Lung (tissue), 12 donors: Measurements from ENCODE around the gene TMEM126A. TPM values are rescaled to one million over a fixed set of nuclear protein-coding genes. Genes with fewer than 3 reads are reported as not detected.

Experiments
- ATAC-seq: fragments of 200-7000 bp; cut with Tn5 transposase; one replicate; pipeline ENCODE4 v1.9.1; 2020; ENCODE audit warnings: moderate number of reproducible peaks; ENCODE audit not compliant: insufficient read depth, low FRiP score
- DNase-seq, 3 donors: peaks; one replicate each; pipeline ENCODE4 v3.0.0-alpha.2; 2013 to 2017
- H3K27ac ChIP-seq, 2 donors: one replicate each; pipeline ENCODE4 v1.5.1; 2013; ENCODE audit warnings: mild to moderate bottlenecking in 2 of 2, moderate library complexity in 2 of 2, control low read depth in 1 of 2, inconsistent platforms in 1 of 2, low read depth in 1 of 2, low read length in 1 of 2
- H3K27me3 ChIP-seq, 3 donors: one replicate each; pipeline ENCODE4 v1.5.1; 2013; ENCODE audit warnings: low read length in 2 of 3; ENCODE audit not compliant: control insufficient read depth in 3 of 3, insufficient read depth in 3 of 3
- H3K36me3 ChIP-seq, 4 donors: one replicate each; pipeline ENCODE4 v1.5.1; 2013; ENCODE audit warnings: low read length in 4 of 4, mild to moderate bottlenecking in 1 of 4, moderate library complexity in 1 of 4; ENCODE audit not compliant: control insufficient read depth in 4 of 4, insufficient read depth in 4 of 4
- H3K4me1 ChIP-seq, 5 donors: one replicate each; pipeline ENCODE4 v1.5.1; 2013; ENCODE audit warnings: low read length in 5 of 5, mild to moderate bottlenecking in 2 of 5, moderate library complexity in 1 of 5; ENCODE audit not compliant: control insufficient read depth in 5 of 5, insufficient read depth in 5 of 5
- H3K4me3 ChIP-seq: one replicate; pipeline ENCODE4 v1.5.1; 2013; ENCODE audit warnings: mild to moderate bottlenecking, control low read depth, moderate library complexity
- H3K9ac ChIP-seq, 2 donors: one replicate each; pipeline ENCODE4 v1.5.1; 2013; ENCODE audit warnings: low read length in 2 of 2, control low read depth in 1 of 2; ENCODE audit not compliant: insufficient read depth in 1 of 2
- H3K9me3 ChIP-seq, 4 donors: one replicate each; pipeline ENCODE4 v1.5.1; 2013; ENCODE audit warnings: low read length in 3 of 4, mild to moderate bottlenecking in 1 of 4, moderate library complexity in 1 of 4; ENCODE audit not compliant: control insufficient read depth in 4 of 4, insufficient read depth in 3 of 4
- CTCF ChIP-seq: IDR thresholded peaks from 2 replicates; pipeline ENCODE4 v1.5.1; 2012; ENCODE audit warnings: mild to moderate bottlenecking; ENCODE audit errors: control extremely low read depth, extremely low read depth
- WGBS, 2 donors: extraction: QIAGEN DNeasy Blood & Tissue Kit; methylation state at CpG; one replicate each; pipeline ENCODE4 v1.1.7; 2013; 5-methylcytosine and 5-hydroxymethylcytosine counted together
- polyA plus RNA-seq, 2 donors: library from polyadenylated mRNA; stranded (reverse); fragments of 200-250 nt; gene quantifications; one replicate each; pipeline ENCODE4 v1.2.1, GENCODE V29; 2013
- total RNA-seq, 2 donors: library from RNA; depleted of rRNA in 1 of 2; stranded (reverse); fragments of >200 nt in 1 of 2; gene quantifications; one replicate each; pipeline ENCODE4 v1.2.1, GENCODE V29; 2014 to 2021
- donor health status: control.
- donor health status: control.
- donor health status: Bipolar disorder and iron deficiency.
- donor health status: healthy.
- donor health status: DM: yes; HTN: yes; CAD: no.

Gene TMEM126A
- total and polyA plus RNA-seq, 4 donors, result 17.1 to 75.4 (median 35.2) TPM

DNA sequence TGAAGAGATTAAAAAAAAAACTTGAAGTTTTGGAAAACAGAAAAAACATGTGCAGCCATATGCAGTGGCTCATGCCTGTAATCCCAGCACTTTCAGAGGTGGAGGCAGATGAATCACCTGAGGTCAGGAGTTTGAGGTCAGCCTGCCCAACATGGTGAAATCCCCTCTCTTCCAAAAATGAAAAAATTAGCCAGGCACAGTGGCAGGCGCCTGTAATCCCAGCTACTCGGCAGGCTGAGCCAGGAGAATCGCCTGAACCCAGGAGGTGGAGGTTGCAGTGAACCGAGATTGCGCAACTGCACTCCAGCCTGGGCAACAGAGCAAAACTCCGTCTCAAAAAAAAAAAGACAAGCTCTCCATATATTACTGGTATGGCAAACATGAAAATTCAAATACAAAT, 28.3 kb upstream of the TMEM126A start:
- 75 to 76% methylated on average over 6 of the region's 6 CpGs for WGBS, 2 donors
- Histone ChIP-seq H3K27me3 (no peaks in the 10 kb centered on the region), H3K9ac (no peak overlapping the region), H3K4me3 (no peak overlapping the region), H3K27ac (no peak overlapping the region), H3K4me1 (no peaks in the 10 kb centered on the region), H3K36me3 (peaks cover 0 to 4% (median 0%) of the 10 kb centered on the region in 4 donors), H3K9me3 (no peaks in the 10 kb centered on the region)
- no peak for TF ChIP-seq CTCF
- no peak for DNase-seq
- ATAC-seq, result no peak

DNA sequence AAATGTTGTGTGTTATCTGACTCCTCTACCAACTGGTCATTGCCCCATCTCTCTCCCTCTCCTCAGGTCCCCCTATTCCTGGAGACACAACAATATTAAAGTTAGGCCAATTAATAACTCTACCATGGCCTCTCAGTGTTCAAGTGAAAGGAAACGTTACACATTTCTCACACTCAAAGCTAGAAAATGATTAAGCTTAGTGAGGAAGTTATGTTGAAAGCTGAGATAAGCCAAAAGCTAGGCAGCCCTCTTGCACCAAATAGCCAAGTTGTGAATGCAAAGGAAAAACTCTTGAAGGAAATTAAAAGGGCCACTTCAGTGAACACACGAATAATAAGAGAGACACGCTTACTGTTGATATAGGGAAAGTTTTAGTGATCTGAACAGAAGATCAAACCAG, 27.5 kb upstream of the TMEM126A start:
- Histone ChIP-seq H3K9me3 (no peaks in the 10 kb centered on the region), H3K36me3 (peaks cover 0 to 4% (median 0%) of the 10 kb centered on the region in 4 donors), H3K27ac (no peak overlapping the region), H3K4me1 (peaks cover 0 to 5% (median 2%) of the 10 kb centered on the region in 5 donors), H3K9ac (no peak overlapping the region), H3K4me3 (no peak overlapping the region), H3K27me3 (no peaks in the 10 kb centered on the region)
- DNase-seq (peak; percentile 19 to 73 (median 37)), ATAC-seq (no peak)
- TF ChIP-seq CTCF, result no peak
- WGBS, 2 donors, result 57 to 72% methylated on average over 3 of the region's 3 CpGs

DNA sequence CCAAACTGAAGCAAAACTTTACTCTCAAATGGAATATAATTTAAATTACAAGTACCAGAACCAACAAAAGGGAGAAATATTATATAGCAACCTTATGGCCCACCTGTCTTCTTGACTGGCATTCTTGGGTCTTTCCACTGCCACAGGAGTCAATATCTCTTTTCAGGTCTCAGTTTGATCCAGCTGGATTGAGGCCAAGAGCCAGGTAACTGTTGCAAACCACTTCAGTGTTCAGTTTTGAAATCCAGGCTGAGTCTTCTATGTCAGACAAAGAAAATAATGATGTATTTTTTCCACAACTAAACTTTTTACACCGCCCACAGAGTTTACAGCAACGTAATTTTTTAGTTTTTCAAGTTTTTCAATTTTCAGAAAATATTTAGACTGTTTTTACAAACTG, 21.3 kb upstream of the TMEM126A start:
- Histone ChIP-seq H3K27ac (peak overlapping the region in 1 of 2 donors; percentile 96), H3K4me1 (peaks cover 0 to 37% (median 10%) of the 10 kb centered on the region in 5 donors), H3K4me3 (no peak overlapping the region), H3K9me3 (no peaks in the 10 kb centered on the region), H3K9ac (peak overlapping the region; percentile 56 to 94), H3K36me3 (peaks cover 0 to 4% (median 2%) of the 10 kb centered on the region in 4 donors), H3K27me3 (no peaks in the 10 kb centered on the region)
- TF ChIP-seq CTCF, result no peak
- 47 to 82% methylated on average over 2 of the region's 2 CpGs for WGBS, 2 donors
- no peak for ATAC-seq
- peak; percentile 18 to 59 (median 21) for DNase-seq
